NT2/D1 (cell line): ENCODE measurements around the gene SIM2.

Experiments used
- YY1 ChIP-seq: IDR thresholded peaks from 2 replicates; pipeline ENCODE4 v1.6.1; 2011; ENCODE audit not compliant: insufficient read length, insufficient read depth
- ZNF274 ChIP-seq: IDR thresholded peaks from 2 replicates; pipeline ENCODE4 v1.6.1; 2011; ENCODE audit warnings: mild to moderate bottlenecking, low read depth, low read length

DNA sequence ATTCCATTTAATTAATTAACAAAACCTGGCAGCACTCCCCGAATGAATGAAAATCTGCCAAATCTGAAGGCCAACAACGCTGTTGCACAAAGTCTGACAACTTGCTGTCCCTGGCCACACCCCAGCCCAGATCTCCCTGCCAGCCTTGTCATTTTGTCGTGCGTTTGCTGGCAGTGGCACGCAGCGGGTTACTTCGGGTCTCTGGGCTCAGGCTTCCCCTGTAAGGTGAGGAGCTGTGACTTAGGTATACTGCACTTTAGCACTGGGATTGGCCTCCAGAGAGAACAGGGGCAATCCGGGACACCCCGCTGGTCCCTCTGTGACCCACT, 34.3 kb upstream of the SIM2 start:
- TF ChIP-seq YY1: no peak
- TF ChIP-seq ZNF274: no peak
